ENCODE data around the gene ARHGAP8. TPM values are rescaled to one million over a fixed set of nuclear protein-coding genes. Genes with fewer than 3 reads are reported as not detected.

ARHGAP8 gene
- total RNA-seq, 2 experiments from 2014 or later: 5.7 to 6.3 TPM

DNA sequence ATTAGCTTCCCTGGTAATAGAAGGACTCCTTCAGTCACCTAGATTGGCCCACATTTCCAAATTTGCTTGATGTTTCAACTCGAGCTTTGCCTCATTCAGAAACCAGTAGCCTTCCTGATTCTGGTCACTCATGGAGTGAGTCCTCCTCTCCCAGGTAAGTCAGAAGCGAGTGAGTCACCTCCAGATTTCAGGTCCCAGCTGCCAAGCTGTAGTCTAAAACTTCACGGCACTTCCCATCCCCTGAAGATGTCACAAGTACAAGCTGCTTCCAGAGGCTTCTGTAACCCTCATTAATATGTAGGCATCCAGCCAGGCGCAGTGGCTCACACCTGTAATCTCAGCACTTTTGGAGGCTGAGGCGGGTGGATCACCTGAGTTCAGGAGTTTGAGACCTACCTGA is 23.5 kb downstream of the ARHGAP8 start:
- ATAC-seq (ENCODE audit: poor library complexity): no peak
- Histone ChIP-seq H3K4me1 (ENCODE audit: insufficient read depth, low read length) (no peaks in the 10 kb centered on the region), H3K4me3 (ENCODE audit: low read length) (no peak overlapping the region), H3K36me3 (ENCODE audit: insufficient read depth, low read length) (no peaks in the 10 kb centered on the region), H3K27me3 (ENCODE audit: control insufficient read depth in 1 of 2, insufficient read depth in 2 of 2, low read length in 2 of 2) (no peaks in the 10 kb centered on the region), H3K27ac (ENCODE audit: low read depth in 1 of 2, low read length in 2 of 2) (no peak overlapping the region), H3K9me3 (ENCODE audit: control insufficient read depth in 1 of 2, insufficient read depth in 1 of 2, low read length in 2 of 2) (peaks cover 14 to 19% of the 10 kb centered on the region in 2 experiments)
- no peaks in the 10 kb centered on the region for H3K36me3 Mint-ChIP-seq (ENCODE audit: low read depth)
- intact Hi-C loops (cut with DNase I, micrococcal nuclease): no loop called here
- CTCF ChIA-PET: no interaction called here
- no peaks in the 10 kb centered on the region for H3K4me1 Mint-ChIP-seq (ENCODE audit: low read depth)
- H3K9me3 Mint-ChIP-seq: peaks cover 6% of the 10 kb centered on the region
- TF ChIP-seq CTCF (IDR thresholded peaks at IDR 0.05): no peak
- no peak overlapping the region for H3K4me3 Mint-ChIP-seq
- H3K27me3 Mint-ChIP-seq: peaks cover 8% of the 10 kb centered on the region
- POLR2A ChIA-PET: no interaction called here
- no peak overlapping the region for H3K27ac Mint-ChIP-seq
- no peak for DNase-seq

DNA sequence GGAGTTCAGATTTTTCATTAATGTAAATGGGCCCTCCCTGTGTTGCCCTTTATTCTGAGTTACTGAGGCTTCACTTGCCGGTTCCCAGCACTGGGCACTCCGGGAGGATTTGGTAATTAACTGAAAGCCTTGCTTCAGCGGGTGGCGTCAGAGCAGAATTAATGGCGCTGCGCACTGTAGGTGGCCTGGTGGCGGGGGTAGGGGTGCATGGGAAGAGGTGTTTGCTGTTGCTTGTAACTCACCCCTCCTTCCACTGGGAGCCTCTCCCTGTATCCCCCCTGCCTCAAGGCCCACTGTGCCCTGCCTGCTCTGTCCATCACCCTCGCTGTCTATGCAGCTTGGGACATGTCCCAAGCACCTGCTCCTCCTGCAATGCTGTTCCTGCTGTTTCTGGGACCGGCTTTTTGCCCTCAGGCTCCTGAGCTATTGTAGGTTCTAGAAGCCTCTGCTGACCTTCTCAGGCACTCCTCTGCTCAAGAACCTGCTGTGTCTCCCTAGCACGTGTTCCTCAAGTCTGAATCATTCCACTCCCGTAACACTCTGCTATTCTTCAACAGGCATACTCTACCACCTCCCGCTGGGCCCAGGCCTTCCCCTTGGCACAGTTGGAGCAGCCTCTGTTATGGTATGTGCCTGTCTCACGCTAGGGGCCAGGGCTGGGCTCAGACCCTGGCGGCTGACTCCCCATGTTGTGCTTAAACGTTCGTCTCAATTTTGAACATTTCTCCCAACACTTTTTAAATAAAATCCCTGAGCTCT is 24.4 kb downstream of the ARHGAP8 start:
- Histone ChIP-seq H3K9me3 (ENCODE audit: control insufficient read depth in 1 of 2, insufficient read depth in 1 of 2, low read length in 2 of 2) (peaks cover 14 to 19% of the 10 kb centered on the region in 2 experiments), H3K4me1 (ENCODE audit: insufficient read depth, low read length) (no peaks in the 10 kb centered on the region), H3K4me3 (ENCODE audit: low read length) (no peak overlapping the region), H3K27me3 (ENCODE audit: control insufficient read depth in 1 of 2, insufficient read depth in 2 of 2, low read length in 2 of 2) (no peaks in the 10 kb centered on the region), H3K27ac (ENCODE audit: low read depth in 1 of 2, low read length in 2 of 2) (no peak overlapping the region), H3K36me3 (ENCODE audit: insufficient read depth, low read length) (no peaks in the 10 kb centered on the region)
- Mint-ChIP-seq H3K4me1 (ENCODE audit: low read depth) (no peaks in the 10 kb centered on the region), H3K27ac (no peak overlapping the region), H3K4me3 (no peak overlapping the region), H3K36me3 (ENCODE audit: low read depth) (no peaks in the 10 kb centered on the region), H3K27me3 (peaks cover 8% of the 10 kb centered on the region), H3K9me3 (peaks cover 6% of the 10 kb centered on the region)
- ChIA-PET CTCF (no interaction called here), POLR2A (no interaction called here)
- ATAC-seq (ENCODE audit: poor library complexity) (no peak), DNase-seq (no peak)
- TF ChIP-seq CTCF (IDR thresholded peaks at IDR 0.05): no peak
- intact Hi-C loops (cut with DNase I, micrococcal nuclease): no loop called here

- CTCF ChIA-PET: no interaction called here
- H3K4me3 Mint-ChIP-seq: no peak overlapping the region
Observed at GRCh38 chr22:44777364-44777755, 25.0 kb downstream of the ARHGAP8 start.

More at GRCh38 chr22:44777364-44777755, 25.0 kb downstream of the ARHGAP8 start:
- H3K27me3 Mint-ChIP-seq: peaks cover 9% of the 10 kb centered on the region
- Histone ChIP-seq H3K27me3 (ENCODE audit: control insufficient read depth in 1 of 2, insufficient read depth in 2 of 2, low read length in 2 of 2) (no peaks in the 10 kb centered on the region), H3K36me3 (ENCODE audit: insufficient read depth, low read length) (no peaks in the 10 kb centered on the region), H3K4me3 (ENCODE audit: low read length) (no peak overlapping the region), H3K9me3 (ENCODE audit: control insufficient read depth in 1 of 2, insufficient read depth in 1 of 2, low read length in 2 of 2) (peaks cover 13 to 19% of the 10 kb centered on the region in 2 experiments), H3K4me1 (ENCODE audit: insufficient read depth, low read length) (no peaks in the 10 kb centered on the region), H3K27ac (ENCODE audit: low read depth in 1 of 2, low read length in 2 of 2) (no peak overlapping the region)
- DNase-seq (no peak), ATAC-seq (ENCODE audit: poor library complexity) (no peak)
- no peaks in the 10 kb centered on the region for H3K36me3 Mint-ChIP-seq (ENCODE audit: low read depth)
- no peak overlapping the region for H3K27ac Mint-ChIP-seq
- TF ChIP-seq CTCF (IDR thresholded peaks at IDR 0.05): no peak
- POLR2A ChIA-PET: no interaction called here
- no peaks in the 10 kb centered on the region for H3K4me1 Mint-ChIP-seq (ENCODE audit: low read depth)
- H3K9me3 Mint-ChIP-seq: peaks cover 6% of the 10 kb centered on the region
- intact Hi-C loops (cut with DNase I, micrococcal nuclease): no loop called here
